GM23338 (cell line): ENCODE data around the gene WDR31. TPM values are rescaled to one million over a fixed set of nuclear protein-coding genes. Genes with fewer than 3 reads are reported as not detected.

Experiments
- ATAC-seq: fragments of 200-7000 bp; cut with Tn5 transposase; 3 replicates; pipeline ENCODE4 v1.9.1; 2020
- DNase-seq: peaks from one replicate; pipeline ENCODE4 v3.0.0-alpha.2; 2015; ENCODE audit warnings: low spot score
- H2AFZ ChIP-seq: fragments of 200-600 bp; sonication (generic); 2 replicates; pipeline ENCODE4 v1.8.0; 2016; ENCODE audit warnings: antibody characterized with exemption, mild to moderate bottlenecking, moderate library complexity
- H3F3A ChIP-seq: fragments of 200-600 bp; sonication (generic); replicated peaks from 2 replicates; pipeline ENCODE4 v1.8.0; 2017; ENCODE audit warnings: antibody characterized with exemption, mixed run types, low read depth
- H3K27ac ChIP-seq: fragments of 200-600 bp; sonication (generic); 2 replicates; pipeline ENCODE4 v1.6.1; 2016; ENCODE audit warnings: low read depth
- H3K27me3 ChIP-seq: fragments of 200-600 bp; sonication (generic); 2 replicates; pipeline ENCODE4 v1.8.0; 2016; ENCODE audit warnings: mild to moderate bottlenecking, mixed run types, moderate library complexity; ENCODE audit not compliant: insufficient read depth
- H3K36me3 ChIP-seq: fragments of 200-600 bp; sonication (generic); 2 replicates; pipeline ENCODE4 v1.8.0; 2016; ENCODE audit warnings: mild to moderate bottlenecking; ENCODE audit not compliant: insufficient read depth
- H3K4me1 ChIP-seq: fragments of 200-600 bp; sonication (generic); 2 replicates; pipeline ENCODE4 v1.8.0; 2016; ENCODE audit warnings: mild to moderate bottlenecking, moderate library complexity; ENCODE audit not compliant: insufficient read depth
- H3K4me2 ChIP-seq: fragments of 200-600 bp; sonication (generic); 2 replicates; pipeline ENCODE4 v1.7.1; 2017; ENCODE audit warnings: mixed run types
- H3K4me3 ChIP-seq: fragments of 200-600 bp; sonication (generic); 2 replicates; pipeline ENCODE4 v1.6.1; 2016; ENCODE audit warnings: mixed run types
- H3K79me2 ChIP-seq: fragments of 200-600 bp; sonication (generic); replicated peaks from 2 replicates; pipeline ENCODE4 v1.8.0; 2017; ENCODE audit warnings: mild to moderate bottlenecking; ENCODE audit not compliant: insufficient read depth
- H3K9me2 ChIP-seq: fragments of 200-600 bp; sonication (generic); 2 replicates; pipeline ENCODE4 v1.8.0; 2017; ENCODE audit not compliant: insufficient read depth
- H4K20me1 ChIP-seq: fragments of 200-600 bp; sonication (generic); replicated peaks from 2 replicates; pipeline ENCODE4 v1.8.0; 2017; ENCODE audit warnings: mild to moderate bottlenecking; ENCODE audit not compliant: insufficient read depth
- H3K27ac Mint-ChIP-seq: 2 replicates; pipeline ENCODE4 v1.8.0; 2020; ENCODE audit warnings: inconsistent platforms, mild to moderate bottlenecking, moderate library complexity, mixed read lengths
- H3K27me3 Mint-ChIP-seq: 3 replicates; pipeline ENCODE4 v1.8.0; 2022; ENCODE audit warnings: low read depth, mild to moderate bottlenecking, moderate library complexity, mixed read lengths, inconsistent platforms; ENCODE audit not compliant: insufficient read depth, poor library complexity
- H3K36me3 Mint-ChIP-seq: 3 replicates; pipeline ENCODE4 v1.8.0; 2021; ENCODE audit warnings: low read depth, mild to moderate bottlenecking, inconsistent platforms, moderate library complexity, mixed read lengths
- H3K4me1 Mint-ChIP-seq: 3 replicates; pipeline ENCODE4 v1.8.0; 2020; ENCODE audit warnings: mild to moderate bottlenecking, inconsistent platforms, mixed read lengths
- H3K4me3 Mint-ChIP-seq: 3 replicates; pipeline ENCODE4 v1.8.0; 2021; ENCODE audit warnings: moderate library complexity, mild to moderate bottlenecking, inconsistent platforms, mixed read lengths
- H3K9me3 Mint-ChIP-seq: 3 replicates; pipeline ENCODE4 v1.8.0; 2020; ENCODE audit warnings: moderate library complexity, mild to moderate bottlenecking, inconsistent platforms, mixed read lengths
- CREB1 ChIP-seq: fragments of 250-450 bp; sonication (Bioruptor Pico); IDR thresholded peaks from 2 replicates; pipeline ENCODE4 v1.5.0; 2020; ENCODE audit warnings: low read depth, mild to moderate bottlenecking, moderate library complexity
- EZH2phosphoT487 ChIP-seq: fragments of 200-600 bp; sonication (generic); IDR thresholded peaks from one replicate; pipeline ENCODE4 v1.8.1; 2018; ENCODE audit warnings: antibody characterized with exemption; ENCODE audit not compliant: unreplicated experiment
- POLR2AphosphoS5 ChIP-seq: IDR thresholded peaks from 2 replicates; pipeline ENCODE4 v1.6.1; 2016; ENCODE audit warnings: antibody characterized with exemption, low read depth
- ZNF114 ChIP-seq: fragments of 250-450 bp; sonication (Bioruptor Pico); IDR thresholded peaks from 2 replicates; pipeline ENCODE4 v1.5.0; 2020; ENCODE audit warnings: mild to moderate bottlenecking, moderate library complexity
- ZNF331 ChIP-seq: fragments of 250-450 bp; sonication (Bioruptor Pico); IDR thresholded peaks from 2 replicates; pipeline ENCODE4 v1.5.0; 2020; ENCODE audit warnings: low read depth, mild to moderate bottlenecking, moderate library complexity
- polyA plus RNA-seq: library from polyadenylated mRNA; unstranded; fragments of >200 nt; fragmentation: Nextera tagmentation; extraction: Ambion mirVana; gene quantifications from 2 replicates; pipeline ENCODE4 v1.2.1, GENCODE V29; 2016
- total RNA-seq: library from RNA; depleted of rRNA; stranded (reverse); fragments of >200 nt; shearing (Covaris generic); gene quantifications from 2 replicates; pipeline ENCODE4 v1.2.3, GENCODE V29; 2014
- TF ChIP-seq, protein P1 (sequence below): IDR thresholded peaks from one replicate; pipeline ENCODE4 v1.6.1; 2018; ENCODE audit warnings: antibody characterized with exemption; ENCODE audit not compliant: unreplicated experiment
- TF ChIP-seq, protein P2 (sequence below), 2 experiments: fragments of 200-600 bp in 1 of 2; sonication (generic) in 1 of 2; conservative IDR thresholded peaks; 2 replicates each; pipeline versions ENCODE4 v1.5.1 to v1.6.1; 2016 to 2017; ENCODE audit warnings: antibody characterized with exemption in 2 of 2, low read depth in 2 of 2, mild to moderate bottlenecking in 2 of 2, moderate library complexity in 1 of 2
- TF ChIP-seq, protein P3 (sequence below): IDR thresholded peaks from 2 replicates; pipeline ENCODE4 v1.6.1; 2016; ENCODE audit warnings: antibody characterized with exemption

WDR31 gene
- total and polyA plus RNA-seq, 2 experiments from 2014 or later, result 0.13 to 0.63 TPM

GRCh38 chr9:113388833-113389232, 48.8 kb upstream of the WDR31 start (continued):
- TF ChIP-seq, protein P1, sequence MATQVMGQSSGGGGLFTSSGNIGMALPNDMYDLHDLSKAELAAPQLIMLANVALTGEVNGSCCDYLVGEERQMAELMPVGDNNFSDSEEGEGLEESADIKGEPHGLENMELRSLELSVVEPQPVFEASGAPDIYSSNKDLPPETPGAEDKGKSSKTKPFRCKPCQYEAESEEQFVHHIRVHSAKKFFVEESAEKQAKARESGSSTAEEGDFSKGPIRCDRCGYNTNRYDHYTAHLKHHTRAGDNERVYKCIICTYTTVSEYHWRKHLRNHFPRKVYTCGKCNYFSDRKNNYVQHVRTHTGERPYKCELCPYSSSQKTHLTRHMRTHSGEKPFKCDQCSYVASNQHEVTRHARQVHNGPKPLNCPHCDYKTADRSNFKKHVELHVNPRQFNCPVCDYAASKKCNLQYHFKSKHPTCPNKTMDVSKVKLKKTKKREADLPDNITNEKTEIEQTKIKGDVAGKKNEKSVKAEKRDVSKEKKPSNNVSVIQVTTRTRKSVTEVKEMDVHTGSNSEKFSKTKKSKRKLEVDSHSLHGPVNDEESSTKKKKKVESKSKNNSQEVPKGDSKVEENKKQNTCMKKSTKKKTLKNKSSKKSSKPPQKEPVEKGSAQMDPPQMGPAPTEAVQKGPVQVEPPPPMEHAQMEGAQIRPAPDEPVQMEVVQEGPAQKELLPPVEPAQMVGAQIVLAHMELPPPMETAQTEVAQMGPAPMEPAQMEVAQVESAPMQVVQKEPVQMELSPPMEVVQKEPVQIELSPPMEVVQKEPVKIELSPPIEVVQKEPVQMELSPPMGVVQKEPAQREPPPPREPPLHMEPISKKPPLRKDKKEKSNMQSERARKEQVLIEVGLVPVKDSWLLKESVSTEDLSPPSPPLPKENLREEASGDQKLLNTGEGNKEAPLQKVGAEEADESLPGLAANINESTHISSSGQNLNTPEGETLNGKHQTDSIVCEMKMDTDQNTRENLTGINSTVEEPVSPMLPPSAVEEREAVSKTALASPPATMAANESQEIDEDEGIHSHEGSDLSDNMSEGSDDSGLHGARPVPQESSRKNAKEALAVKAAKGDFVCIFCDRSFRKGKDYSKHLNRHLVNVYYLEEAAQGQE, result no peak

DNA sequence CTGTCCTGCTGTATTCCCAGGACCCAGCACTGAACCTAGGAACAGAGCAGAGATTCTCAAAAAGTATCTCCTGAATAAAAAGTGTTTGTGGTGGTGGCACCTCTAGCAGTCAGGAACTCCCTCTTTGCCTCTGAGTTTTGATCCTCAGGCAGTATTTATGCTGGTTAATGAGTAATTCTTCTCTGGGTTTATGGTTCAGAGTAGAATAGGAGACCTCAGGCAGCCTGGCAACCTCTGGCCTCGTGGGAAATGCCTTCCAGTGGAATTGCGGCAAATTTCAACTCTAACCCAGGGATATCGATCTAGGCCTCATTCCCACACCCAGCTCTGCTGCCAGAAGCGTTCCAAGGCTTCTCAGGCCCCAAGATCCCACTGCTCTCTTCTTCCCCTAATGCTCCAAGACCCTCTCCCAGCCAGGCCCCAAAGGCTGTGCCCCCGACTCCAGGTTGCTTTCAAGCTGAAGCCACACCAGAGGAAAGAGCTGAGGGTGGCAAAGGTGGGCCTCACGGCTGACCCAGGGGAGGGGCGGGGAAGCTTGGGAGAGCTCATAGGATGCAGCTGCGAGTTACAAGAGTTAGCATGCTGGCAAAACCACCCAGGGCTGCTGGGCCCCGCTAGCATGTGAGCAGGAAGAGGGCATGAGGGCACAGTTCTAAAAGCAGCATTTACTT, 47.6 kb upstream of the WDR31 start:
- H3K27ac Mint-ChIP-seq, result no peak overlapping the region
- Histone ChIP-seq H2AFZ (no peak overlapping the region), H3K4me3 (no peak overlapping the region), H4K20me1 (peaks cover 2% of the 10 kb centered on the region; the same call in 1 of the 2 replicates), H3K4me2 (no peak overlapping the region), H3F3A (no peaks in the 10 kb centered on the region), H3K27me3 (no peaks in the 10 kb centered on the region), H3K79me2 (no peaks in the 10 kb centered on the region), H3K4me1 (no peaks in the 10 kb centered on the region), H3K36me3 (no peaks in the 10 kb centered on the region), H3K9me2 (no peaks in the 10 kb centered on the region), H3K27ac (no peak overlapping the region)
- no peaks in the 10 kb centered on the region for H3K4me1 Mint-ChIP-seq
- no peak for DNase-seq
- no peak overlapping the region for H3K4me3 Mint-ChIP-seq
- no peak for ATAC-seq
- H3K36me3 Mint-ChIP-seq, result peaks cover 8% of the 10 kb centered on the region; the same call in 1 of the 3 replicates
- no peaks in the 10 kb centered on the region for H3K9me3 Mint-ChIP-seq
- H3K27me3 Mint-ChIP-seq, result peaks cover 5% of the 10 kb centered on the region
- TF ChIP-seq CREB1 (CRISPR knock-in tag) (no peak), ZNF331 (no peak), EZH2phosphoT487 (no peak), POLR2AphosphoS5 (no peak), ZNF114 (CRISPR knock-in tag) (no peak)
- TF ChIP-seq, protein P2, sequence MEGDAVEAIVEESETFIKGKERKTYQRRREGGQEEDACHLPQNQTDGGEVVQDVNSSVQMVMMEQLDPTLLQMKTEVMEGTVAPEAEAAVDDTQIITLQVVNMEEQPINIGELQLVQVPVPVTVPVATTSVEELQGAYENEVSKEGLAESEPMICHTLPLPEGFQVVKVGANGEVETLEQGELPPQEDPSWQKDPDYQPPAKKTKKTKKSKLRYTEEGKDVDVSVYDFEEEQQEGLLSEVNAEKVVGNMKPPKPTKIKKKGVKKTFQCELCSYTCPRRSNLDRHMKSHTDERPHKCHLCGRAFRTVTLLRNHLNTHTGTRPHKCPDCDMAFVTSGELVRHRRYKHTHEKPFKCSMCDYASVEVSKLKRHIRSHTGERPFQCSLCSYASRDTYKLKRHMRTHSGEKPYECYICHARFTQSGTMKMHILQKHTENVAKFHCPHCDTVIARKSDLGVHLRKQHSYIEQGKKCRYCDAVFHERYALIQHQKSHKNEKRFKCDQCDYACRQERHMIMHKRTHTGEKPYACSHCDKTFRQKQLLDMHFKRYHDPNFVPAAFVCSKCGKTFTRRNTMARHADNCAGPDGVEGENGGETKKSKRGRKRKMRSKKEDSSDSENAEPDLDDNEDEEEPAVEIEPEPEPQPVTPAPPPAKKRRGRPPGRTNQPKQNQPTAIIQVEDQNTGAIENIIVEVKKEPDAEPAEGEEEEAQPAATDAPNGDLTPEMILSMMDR (conservative IDR thresholded peaks at IDR 0.05; ENCODE audit: low read depth in 2 of 2), result no peak
- TF ChIP-seq, protein P3, sequence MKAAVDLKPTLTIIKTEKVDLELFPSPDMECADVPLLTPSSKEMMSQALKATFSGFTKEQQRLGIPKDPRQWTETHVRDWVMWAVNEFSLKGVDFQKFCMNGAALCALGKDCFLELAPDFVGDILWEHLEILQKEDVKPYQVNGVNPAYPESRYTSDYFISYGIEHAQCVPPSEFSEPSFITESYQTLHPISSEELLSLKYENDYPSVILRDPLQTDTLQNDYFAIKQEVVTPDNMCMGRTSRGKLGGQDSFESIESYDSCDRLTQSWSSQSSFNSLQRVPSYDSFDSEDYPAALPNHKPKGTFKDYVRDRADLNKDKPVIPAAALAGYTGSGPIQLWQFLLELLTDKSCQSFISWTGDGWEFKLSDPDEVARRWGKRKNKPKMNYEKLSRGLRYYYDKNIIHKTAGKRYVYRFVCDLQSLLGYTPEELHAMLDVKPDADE, result no peak
- TF ChIP-seq, protein P1, result no peak
